ENCODE data around the gene DDAH1. TPM values are rescaled to one million over a fixed set of nuclear protein-coding genes. Genes with fewer than 3 reads are reported as not detected.

Gene DDAH1
- total RNA-seq, 1 donor from 2014 or later: 50.9 TPM

GRCh38 chr1:85447006-85447943 lies 17.7 kb downstream of the DDAH1 start:
- DNase-seq (ENCODE audit: low read depth): no peak
- TF ChIP-seq, protein P1, sequence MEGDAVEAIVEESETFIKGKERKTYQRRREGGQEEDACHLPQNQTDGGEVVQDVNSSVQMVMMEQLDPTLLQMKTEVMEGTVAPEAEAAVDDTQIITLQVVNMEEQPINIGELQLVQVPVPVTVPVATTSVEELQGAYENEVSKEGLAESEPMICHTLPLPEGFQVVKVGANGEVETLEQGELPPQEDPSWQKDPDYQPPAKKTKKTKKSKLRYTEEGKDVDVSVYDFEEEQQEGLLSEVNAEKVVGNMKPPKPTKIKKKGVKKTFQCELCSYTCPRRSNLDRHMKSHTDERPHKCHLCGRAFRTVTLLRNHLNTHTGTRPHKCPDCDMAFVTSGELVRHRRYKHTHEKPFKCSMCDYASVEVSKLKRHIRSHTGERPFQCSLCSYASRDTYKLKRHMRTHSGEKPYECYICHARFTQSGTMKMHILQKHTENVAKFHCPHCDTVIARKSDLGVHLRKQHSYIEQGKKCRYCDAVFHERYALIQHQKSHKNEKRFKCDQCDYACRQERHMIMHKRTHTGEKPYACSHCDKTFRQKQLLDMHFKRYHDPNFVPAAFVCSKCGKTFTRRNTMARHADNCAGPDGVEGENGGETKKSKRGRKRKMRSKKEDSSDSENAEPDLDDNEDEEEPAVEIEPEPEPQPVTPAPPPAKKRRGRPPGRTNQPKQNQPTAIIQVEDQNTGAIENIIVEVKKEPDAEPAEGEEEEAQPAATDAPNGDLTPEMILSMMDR (conservative IDR thresholded peaks at IDR 0.05; ENCODE audit: low read depth, low read length): no peak
- H3K4me3 ChIP-seq (ENCODE audit: low read depth, low read length): no peak overlapping the region

DNA sequence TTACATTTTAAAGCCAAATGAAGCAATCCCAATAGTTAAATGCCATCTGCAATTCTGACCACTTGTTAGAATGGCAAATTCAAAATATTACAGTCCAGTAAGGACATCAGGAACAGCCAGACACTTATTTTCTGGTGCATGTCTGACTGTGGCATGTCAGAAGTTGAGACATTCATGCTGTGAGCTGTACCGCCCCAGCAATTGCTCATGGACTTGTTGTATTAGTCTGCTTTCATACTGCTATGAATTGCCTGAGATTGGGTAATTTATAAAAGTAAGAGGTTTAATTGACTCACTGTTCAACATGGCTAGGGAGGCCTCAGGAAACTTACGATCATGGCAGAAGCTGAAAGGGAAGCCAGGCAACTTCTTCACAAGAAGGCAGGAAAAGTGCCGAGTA lies 19.1 kb downstream of the DDAH1 start:
- no peak overlapping the region for H3K4me3 ChIP-seq (ENCODE audit: low read depth, low read length)
- no peak for DNase-seq (ENCODE audit: low read depth)
- TF ChIP-seq, protein P1 (conservative IDR thresholded peaks at IDR 0.05; ENCODE audit: low read depth, low read length): no peak

DNA sequence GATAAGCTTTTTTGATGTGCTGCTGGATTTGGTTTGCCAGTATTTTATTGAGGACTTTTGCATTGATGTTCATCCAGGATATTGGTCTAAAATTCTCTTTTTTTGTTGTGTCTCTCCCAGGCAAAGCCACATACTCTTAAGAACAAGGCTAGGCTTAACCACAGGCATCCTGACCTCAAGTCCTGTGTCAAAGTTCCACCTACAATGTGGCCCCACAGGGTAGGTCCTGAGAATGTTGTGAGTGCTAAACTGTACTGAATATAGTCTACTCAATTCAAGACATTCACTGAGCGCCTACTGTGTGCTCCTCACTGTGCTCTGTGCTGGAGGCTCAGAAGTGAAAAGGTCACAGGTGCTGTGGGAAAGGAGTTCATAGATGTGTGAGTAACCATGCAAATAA lies 20.6 kb downstream of the DDAH1 start:
- no peak overlapping the region for H3K4me3 ChIP-seq (ENCODE audit: low read depth, low read length)
- TF ChIP-seq, protein P1 (conservative IDR thresholded peaks at IDR 0.05; ENCODE audit: low read depth, low read length): no peak
- DNase-seq (ENCODE audit: low read depth): no peak

GRCh38 chr1:85440612-85441011 lies 24.3 kb downstream of the DDAH1 start:
- DNase-seq (ENCODE audit: low read depth): no peak
- H3K4me3 ChIP-seq (ENCODE audit: low read depth, low read length): no peak overlapping the region
- TF ChIP-seq, protein P1 (conservative IDR thresholded peaks at IDR 0.05; ENCODE audit: low read depth, low read length): no peak

GRCh38 chr1:85438353-85438752 lies 26.6 kb downstream of the DDAH1 start:
- no peak for DNase-seq (ENCODE audit: low read depth)
- no peak overlapping the region for H3K4me3 ChIP-seq (ENCODE audit: low read depth, low read length)
- TF ChIP-seq, protein P1 (conservative IDR thresholded peaks at IDR 0.05; ENCODE audit: low read depth, low read length): no peak

GRCh38 chr1:85437139-85437538 lies 27.8 kb downstream of the DDAH1 start:
- DNase-seq (ENCODE audit: low read depth): no peak
- TF ChIP-seq, protein P1 (conservative IDR thresholded peaks at IDR 0.05; ENCODE audit: low read depth, low read length): no peak
- no peak overlapping the region for H3K4me3 ChIP-seq (ENCODE audit: low read depth, low read length)

GRCh38 chr1:85433096-85433495 lies 31.9 kb downstream of the DDAH1 start:
- H3K4me3 ChIP-seq (ENCODE audit: low read depth, low read length): no peak overlapping the region
- TF ChIP-seq, protein P1 (conservative IDR thresholded peaks at IDR 0.05; ENCODE audit: low read depth, low read length): no peak
- no peak for DNase-seq (ENCODE audit: low read depth)
